Activated B cell treated with CpG ODN at 0.5 μM for 24 hours (primary cell): ENCODE measurements around the gene SUPT3H. TPM values are rescaled to one million over a fixed set of nuclear protein-coding genes. Genes with fewer than 3 reads are reported as not detected.

Experiments
- ATAC-seq: fragments of 200-7000 bp; cut with Tn5 transposase; one replicate; pipeline ENCODE4 v1.10.0; 2021; ENCODE audit warnings: low read depth, mild to moderate bottlenecking, moderate library complexity
- CTCF ChIA-PET: fragments of 350-600 bp; sonication (Branson Sonifier 250); formaldehyde crosslinking; loops from one replicate; lab custom pipeline; 2021; ENCODE audit warnings: antibody characterized with exemption; lab: Charles Lee
- POLR2A ChIA-PET: fragments of 350-600 bp; sonication (Branson Sonifier 250); formaldehyde crosslinking; loops from one replicate; lab custom pipeline; 2021; ENCODE audit warnings: antibody characterized with exemption; lab: Charles Lee
- DNase-seq: peaks from one replicate; pipeline ENCODE4 v3.0.0; 2022
- H3K27ac Mint-ChIP-seq: one replicate; pipeline ENCODE4 v1.8.0; 2020; ENCODE audit warnings: mixed read lengths
- H3K27me3 Mint-ChIP-seq: one replicate; pipeline ENCODE4 v1.8.0; 2021; ENCODE audit warnings: mixed read lengths
- H3K36me3 Mint-ChIP-seq: one replicate; pipeline ENCODE4 v1.8.0; 2021; ENCODE audit warnings: low read depth, mixed read lengths
- H3K4me1 Mint-ChIP-seq: one replicate; pipeline ENCODE4 v1.8.0; 2021; ENCODE audit warnings: mixed read lengths
- H3K4me3 Mint-ChIP-seq: one replicate; pipeline ENCODE4 v1.8.0; 2020; ENCODE audit warnings: mild to moderate bottlenecking, mixed read lengths
- H3K9me3 Mint-ChIP-seq: one replicate; pipeline ENCODE4 v1.8.0; 2020; ENCODE audit warnings: mixed read lengths
- CTCF ChIP-seq: fragments of 200-600 bp; IDR thresholded peaks from one replicate; pipeline ENCODE4 v1.8.0; 2022; ENCODE audit warnings: antibody characterized with exemption, mild to moderate bottlenecking
- intact Hi-C: fragments of 100-400 bp; cut with micrococcal nuclease; formaldehyde crosslinking; loops from one replicate; pipeline ENCODE4 v1.15.1; 2024
- total RNA-seq: library from RNA; stranded (reverse); gene quantifications from 2 replicates; pipeline ENCODE4 v1.2.3, GENCODE V29; 2022

The SUPT3H gene
- total RNA-seq, 1 donor from 2014 or later: 9.9 TPM

GRCh38 chr6:45092135-45092534, 285.6 kb downstream of the SUPT3H start:
- no peaks in the 10 kb centered on the region for H3K9me3 Mint-ChIP-seq
- ATAC-seq: no peak

GRCh38 chr6:45086360-45087084, 291.2 kb downstream of the SUPT3H start:
- DNase-seq (no peak), ATAC-seq (no peak)
- ChIA-PET POLR2A (interaction anchor here (0.6 kb wide), 1 partner anchor 33 kb away, joined by 7 read pairs; no protein-coding TSS in a partner anchor), CTCF (interaction anchor here (1.3 to 1.8 kb wide), 2 partner anchors 628 to 836 kb away, joined by 7 read pairs; no protein-coding TSS in a partner anchor)
- intact Hi-C loops: loop anchor here (2.0 to 5.0 kb wide), 2 partner anchors 626 to 836 kb away; no protein-coding TSS in a partner anchor
- Mint-ChIP-seq H3K9me3 (peaks cover 2% of the 10 kb centered on the region), H3K36me3 (no peaks in the 10 kb centered on the region), H3K27ac (no peak overlapping the region), H3K27me3 (no peaks in the 10 kb centered on the region), H3K4me3 (no peak overlapping the region), H3K4me1 (no peaks in the 10 kb centered on the region)
- TF ChIP-seq CTCF: no peak

More at GRCh38 chr6:45092135-45092534, 285.6 kb downstream of the SUPT3H start:
- Mint-ChIP-seq H3K27ac (no peak overlapping the region), H3K27me3 (no peaks in the 10 kb centered on the region), H3K36me3 (no peaks in the 10 kb centered on the region), H3K4me1 (no peaks in the 10 kb centered on the region), H3K4me3 (no peak overlapping the region)
- CTCF ChIA-PET: no interaction called here
- intact Hi-C loops: no loop called here
- DNase-seq: no peak
- no peak for TF ChIP-seq CTCF
- POLR2A ChIA-PET: no interaction called here

- DNase-seq: no peak
- ChIA-PET POLR2A (no interaction called here), CTCF (no interaction called here)
- Mint-ChIP-seq H3K27me3 (no peaks in the 10 kb centered on the region), H3K4me3 (no peak overlapping the region), H3K27ac (no peak overlapping the region), H3K9me3 (peaks cover 10% of the 10 kb centered on the region), H3K4me1 (no peaks in the 10 kb centered on the region), H3K36me3 (peaks cover 4% of the 10 kb centered on the region)
- TF ChIP-seq CTCF: no peak
- intact Hi-C loops: no loop called here
- no peak for ATAC-seq
Measured at GRCh38 chr6:45084257-45084656, 293.5 kb downstream of the SUPT3H start.

GRCh38 chr6:45082091-45082490, 295.6 kb downstream of the SUPT3H start:
- no peak for DNase-seq
- H3K27ac Mint-ChIP-seq: no peak overlapping the region
- H3K36me3 Mint-ChIP-seq: peaks cover 7% of the 10 kb centered on the region
- peaks cover 20% of the 10 kb centered on the region for H3K9me3 Mint-ChIP-seq
- H3K27me3 Mint-ChIP-seq: no peaks in the 10 kb centered on the region
- ChIA-PET POLR2A (no interaction called here), CTCF (no interaction called here)
- no peaks in the 10 kb centered on the region for H3K4me1 Mint-ChIP-seq
- H3K4me3 Mint-ChIP-seq: no peak overlapping the region
- no peak for TF ChIP-seq CTCF
- intact Hi-C loops: no loop called here
- ATAC-seq: no peak

GRCh38 chr6:45081634-45082033, 296.1 kb downstream of the SUPT3H start:
- no peak for TF ChIP-seq CTCF
- Mint-ChIP-seq H3K36me3 (peaks cover 7% of the 10 kb centered on the region), H3K4me3 (no peak overlapping the region), H3K27ac (no peak overlapping the region), H3K4me1 (no peaks in the 10 kb centered on the region), H3K9me3 (peaks cover 20% of the 10 kb centered on the region), H3K27me3 (no peaks in the 10 kb centered on the region)
- intact Hi-C loops: no loop called here
- POLR2A ChIA-PET: no interaction called here
- CTCF ChIA-PET: no interaction called here
- ATAC-seq (no peak), DNase-seq (no peak)
